H1 (cell line): ENCODE results near the gene STX5. TPM values are rescaled to one million over a fixed set of nuclear protein-coding genes. Genes with fewer than 3 reads are reported as not detected.
A peak's percentile ranks its signal among the peaks of the same experiment; 100 is the strongest.

Experiments used
- CTCF ChIA-PET: fragments of 300-600 bp; sonication (Branson Sonifier 250); formaldehyde crosslinking; loops from one replicate; lab custom pipeline; 2021; ENCODE audit not compliant: partially characterized antibody; lab: Charles Lee
- POLR2A ChIA-PET: fragments of 300-600 bp; sonication (Branson Sonifier 250); formaldehyde crosslinking; loops from one replicate; lab custom pipeline; 2021; ENCODE audit warnings: inconsistent platforms; ENCODE audit not compliant: partially characterized antibody; lab: Charles Lee
- DNase-seq, 2 experiments: peaks; one replicate each; pipeline versions ENCODE4 v3.0.0 to v3.0.0-alpha.2; 2010 to 2022; ENCODE audit warnings: low spot score in 2 of 2, low read depth in 1 of 2, mixed read lengths in 1 of 2
- FAIRE-seq: peaks from 2 replicates; lab custom pipeline; 2011; peaks lifted over from hg19 to GRCh38; lab: Jason Lieb, UNC
- H2AFZ ChIP-seq: 2 replicates; pipeline ENCODE4 v1.8.1; 2012; ENCODE audit warnings: low read length, inconsistent platforms
- H2AK5ac ChIP-seq: 2 replicates; pipeline ENCODE4 v1.6.1; 2013; ENCODE audit warnings: low read depth, low read length
- H2BK120ac ChIP-seq: replicated peaks from 2 replicates; pipeline ENCODE3; 2013; ENCODE audit warnings: low read depth, low read length, inconsistent platforms
- H2BK12ac ChIP-seq: 2 replicates; pipeline ENCODE4 v1.6.1; 2013; ENCODE audit warnings: low read depth, low read length
- H2BK15ac ChIP-seq: 2 replicates; pipeline ENCODE4 v1.6.1; 2013; ENCODE audit warnings: low read length
- H2BK20ac ChIP-seq: 2 replicates; pipeline ENCODE4 v1.6.1; 2013; ENCODE audit warnings: low read length
- H2BK5ac ChIP-seq: 2 replicates; pipeline ENCODE4 v1.6.1; 2013; ENCODE audit warnings: low read depth, low read length
- H3K14ac ChIP-seq: 2 replicates; pipeline ENCODE4 v1.6.1; 2013; ENCODE audit warnings: inconsistent platforms; ENCODE audit not compliant: insufficient read length
- H3K18ac ChIP-seq: 2 replicates; pipeline ENCODE4 v1.6.1; 2013; ENCODE audit warnings: low read length; ENCODE audit errors: extremely low read depth
- H3K23ac ChIP-seq: 2 replicates; pipeline ENCODE4 v1.6.1; 2013; ENCODE audit warnings: inconsistent platforms; ENCODE audit not compliant: insufficient read length
- H3K23me2 ChIP-seq: 2 replicates; pipeline ENCODE4 v1.6.1; 2013; ENCODE audit warnings: low read depth, low read length
- H3K27ac ChIP-seq: 2 replicates; pipeline ENCODE4 v1.6.1; 2011; ENCODE audit warnings: low read depth, low read length, inconsistent platforms
- H3K27me3 ChIP-seq, 4 experiments: replicated peaks in 1 of 4; 1 replicate in 1 of 4; 2 replicates in 3 of 4; pipeline versions ENCODE4 v1.6.1 to v1.8.1; 2011 to 2013; ENCODE audit warnings: low read length in 3 of 4, mild to moderate bottlenecking in 3 of 4, inconsistent platforms in 2 of 4, mixed read lengths in 2 of 4, moderate library complexity in 1 of 4; ENCODE audit not compliant: control insufficient read depth in 3 of 4, insufficient read depth in 3 of 4; ENCODE audit errors: extremely low read depth in 1 of 4
- H3K36me3 ChIP-seq, 4 experiments: 2 replicates each; pipeline versions ENCODE4 v1.6.1 to v1.8.1; 2011 to 2013; ENCODE audit warnings: mild to moderate bottlenecking in 4 of 4, low read length in 3 of 4, moderate library complexity in 2 of 4, control low read depth in 1 of 4, inconsistent platforms in 1 of 4; ENCODE audit not compliant: insufficient read depth in 4 of 4, control insufficient read depth in 2 of 4
- H3K4ac ChIP-seq: replicated peaks from 2 replicates; pipeline ENCODE3; 2013; ENCODE audit warnings: low read length, low read depth, mixed read lengths, inconsistent platforms; ENCODE audit not compliant: insufficient read length
- H3K4me1 ChIP-seq, 4 experiments: replicated peaks in 1 of 4; 1 replicate in 1 of 4; 2 replicates in 3 of 4; pipeline versions ENCODE4 v1.6.1 to v1.8.1; 2011 to 2013; ENCODE audit warnings: low read length in 3 of 4, inconsistent platforms in 2 of 4, mixed read lengths in 1 of 4; ENCODE audit not compliant: insufficient read depth in 4 of 4, control insufficient read depth in 3 of 4
- H3K4me2 ChIP-seq, 2 experiments: 2 replicates each; pipeline versions ENCODE4 v1.6.1 to v1.8.1; 2011 to 2013; ENCODE audit warnings: low read depth in 2 of 2, low read length in 2 of 2, control low read depth in 1 of 2, inconsistent platforms in 1 of 2, mild to moderate bottlenecking in 1 of 2; ENCODE audit not compliant: insufficient read depth in 1 of 2
- H3K4me3 ChIP-seq, 4 experiments: fragments of 200-600, 300-600 bp in 1 of 4; sonication (generic), shearing (Covaris generic), sonication (Bioruptor Twin) in 1 of 4; 2 replicates each; pipeline versions ENCODE4 v1.5.1 to v1.8.1; 2011 to 2016; ENCODE audit warnings: low read length in 4 of 4, low read depth in 3 of 4, control low read depth in 2 of 4, inconsistent platforms in 2 of 4, mild to moderate bottlenecking in 2 of 4, mixed read lengths in 1 of 4, moderate library complexity in 1 of 4; ENCODE audit not compliant: insufficient read depth in 2 of 4; ENCODE audit errors: extremely low read depth in 1 of 4
- H3K56ac ChIP-seq: replicated peaks from 2 replicates; pipeline ENCODE3; 2013; ENCODE audit warnings: low read depth, mild to moderate bottlenecking, mixed read lengths, low read length, inconsistent platforms; ENCODE audit not compliant: insufficient read length
- H3K79me1 ChIP-seq: 2 replicates; pipeline ENCODE4 v1.6.1; 2013; ENCODE audit warnings: low read depth, low read length, control low read depth
- H3K79me2 ChIP-seq, 2 experiments: 2 replicates each; pipeline versions ENCODE4 v1.6.1 to v1.8.1; 2012 to 2013; ENCODE audit warnings: low read length in 2 of 2, mild to moderate bottlenecking in 2 of 2, inconsistent platforms in 1 of 2; ENCODE audit not compliant: insufficient read depth in 2 of 2, control insufficient read depth in 1 of 2
- H3K9ac ChIP-seq, 4 experiments: replicated peaks in 1 of 4; 1 replicate in 1 of 4; 2 replicates in 3 of 4; pipeline versions ENCODE4 v1.6.1 to v1.8.1; 2011 to 2013; ENCODE audit warnings: low read depth in 3 of 4, low read length in 3 of 4, control low read depth in 2 of 4, mild to moderate bottlenecking in 2 of 4, moderate library complexity in 2 of 4, inconsistent platforms in 1 of 4; ENCODE audit errors: extremely low read depth in 1 of 4
- H3K9me3 ChIP-seq, 2 experiments: 2 replicates each; pipeline versions ENCODE4 v1.6.1 to v1.8.1; 2012 to 2013; ENCODE audit warnings: mild to moderate bottlenecking in 2 of 2, moderate library complexity in 2 of 2, control low read depth in 1 of 2, inconsistent platforms in 1 of 2, low read depth in 1 of 2, low read length in 1 of 2, mixed read lengths in 1 of 2; ENCODE audit not compliant: insufficient read depth in 2 of 2
- H4K20me1 ChIP-seq, 2 experiments: replicated peaks in 1 of 2; 2 replicates each; pipeline versions ENCODE3 to v1.8.1; 2011 to 2013; ENCODE audit warnings: inconsistent platforms in 2 of 2, low read length in 2 of 2, mild to moderate bottlenecking in 1 of 2; ENCODE audit not compliant: insufficient read depth in 2 of 2, control insufficient read depth in 1 of 2
- H4K5ac ChIP-seq: 2 replicates; pipeline ENCODE4 v1.6.1; 2013; ENCODE audit warnings: low read length, low read depth, mixed read lengths, inconsistent platforms; ENCODE audit not compliant: insufficient read length
- H4K8ac ChIP-seq: 2 replicates; pipeline ENCODE4 v1.8.0; 2013; ENCODE audit warnings: mild to moderate bottlenecking, moderate library complexity, low read length, inconsistent platforms; ENCODE audit not compliant: insufficient read depth; ENCODE audit errors: extremely low read depth
- H4K91ac ChIP-seq: replicated peaks from 2 replicates; pipeline ENCODE3; 2013; ENCODE audit warnings: low read length, mixed read lengths, inconsistent platforms; ENCODE audit not compliant: insufficient read length
- CTCF ChIP-seq, 3 experiments: IDR thresholded peaks; 1 replicate in 2 of 3; 2 replicates in 1 of 3; pipeline versions ENCODE4 v1.5.1 to v1.6.1; 2011; ENCODE audit warnings: low read length in 3 of 3, mild to moderate bottlenecking in 3 of 3, inconsistent platforms in 2 of 3, low read depth in 1 of 3, moderate library complexity in 1 of 3; ENCODE audit not compliant: insufficient read depth in 1 of 3; ENCODE audit errors: control extremely low read depth in 1 of 3
- KDM4A ChIP-seq: IDR thresholded peaks from one replicate; pipeline ENCODE4 v1.7.1; 2012; ENCODE audit warnings: low read depth, mild to moderate bottlenecking, moderate library complexity, low read length, inconsistent platforms; ENCODE audit not compliant: severe bottlenecking
- RXRA ChIP-seq: IDR thresholded peaks from 2 replicates; pipeline ENCODE4 v1.6.1; 2011; ENCODE audit warnings: low read depth, mild to moderate bottlenecking, low read length, moderate library complexity; ENCODE audit not compliant: insufficient read depth
- WGBS, 2 experiments: shearing (Covaris generic) in 1 of 2; methylation state at CpG; one replicate each; pipeline versions ENCODE4 v1.1.6 to v1.1.7; 2013 to 2015; ENCODE audit warnings: low lambda C conversion rate in 2 of 2, mixed read lengths in 2 of 2, inconsistent platforms in 1 of 2, low coverage in 1 of 2, missing lambda C conversion rate in 1 of 2; ENCODE audit not compliant: insufficient replicate concordance in 2 of 2, insufficient coverage in 1 of 2, insufficient read length in 1 of 2; ENCODE audit errors: extremely low coverage in 1 of 2, missing lambda C conversion rate in 1 of 2; 5-methylcytosine and 5-hydroxymethylcytosine counted together
- long read RNA-seq, 2 experiments: library from RNA in 1 of 2; library from capped mRNA in 1 of 2; stranded (forward); transcript quantifications; one replicate each; pipeline ENCODE4 v2.0.0, GENCODE V29; 2021; ENCODE audit warnings: inconsistent platforms in 1 of 2
- polyA minus RNA-seq, 3 experiments: library from RNA; depleted of rRNA, polyadenylated mRNA; stranded (reverse); fragments of >200 nt; gene quantifications; 1 replicate in 2 of 3; 2 replicates in 1 of 3; pipeline ENCODE4 v1.2.3, GENCODE V29; 2011
- polyA plus RNA-seq, 7 experiments: library from polyadenylated mRNA; depleted of rRNA in 3 of 7; stranded (reverse) in 5 of 7; unstranded in 2 of 7; fragments of >200 nt in 5 of 7; fragments of 200-250 nt in 2 of 7; gene quantifications; 1 replicate in 5 of 7; 2 replicates in 1 of 7; 4 replicates in 1 of 7; pipeline versions ENCODE4 v1.2.1 to v1.2.3, GENCODE V29; 2011 to 2013; ENCODE audit warnings: missing spikeins in 2 of 7, mixed read lengths in 2 of 7
- total RNA-seq: library from RNA; stranded (reverse); fragmentation: NEBNext Ultra II Directional; extraction: Animal tissue kit (Norgen Biotek cat#: 25700); gene quantifications from 2 replicates; pipeline ENCODE4 v1.2.1, GENCODE V29; 2021

The STX5 gene, protein sequence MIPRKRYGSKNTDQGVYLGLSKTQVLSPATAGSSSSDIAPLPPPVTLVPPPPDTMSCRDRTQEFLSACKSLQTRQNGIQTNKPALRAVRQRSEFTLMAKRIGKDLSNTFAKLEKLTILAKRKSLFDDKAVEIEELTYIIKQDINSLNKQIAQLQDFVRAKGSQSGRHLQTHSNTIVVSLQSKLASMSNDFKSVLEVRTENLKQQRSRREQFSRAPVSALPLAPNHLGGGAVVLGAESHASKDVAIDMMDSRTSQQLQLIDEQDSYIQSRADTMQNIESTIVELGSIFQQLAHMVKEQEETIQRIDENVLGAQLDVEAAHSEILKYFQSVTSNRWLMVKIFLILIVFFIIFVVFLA
- total RNA-seq (24.2 and 25.3 TPM in 2 replicates), polyA plus RNA-seq (2011; rRNA removed) (23.4 and 28.5 TPM in 2 replicates), polyA minus RNA-seq (2011; rRNA and poly(A)+ RNA removed) (34.6 and 35.5 TPM in 2 replicates)
- 25.1 TPM for polyA plus RNA-seq (2011; cell fraction: cytosol; rRNA removed)
- 24.0 TPM for polyA plus RNA-seq (2011; cell fraction: nucleus; rRNA removed)
- 25.6 to 34.1 TPM (median 29.2 TPM) in 4 replicates for polyA plus RNA-seq (2012, experiment 1 of 2)
- 28.3 TPM for polyA plus RNA-seq (2012, experiment 2 of 2)
- 15.6 TPM for polyA plus RNA-seq (2013, experiment 1 of 2)
- 15.0 TPM for polyA plus RNA-seq (2013, experiment 2 of 2)
- 13.8 TPM for polyA minus RNA-seq (2011; cell fraction: cytosol; rRNA and poly(A)+ RNA removed)
- polyA minus RNA-seq (2011; cell fraction: nucleus; rRNA and poly(A)+ RNA removed), result 15.9 TPM
- long read RNA-seq, experiment 1, transcript STX5-201 (11 exons, 1,794 nt), result major isoform, 13 of 27 reads
- long read RNA-seq, experiment 1, partial matches to known transcripts, result 8 of 27 reads
- long read RNA-seq, experiment 1, other reads (novel, unspliced or antisense), result 6 of 27 reads
- long read RNA-seq, experiment 2, transcript STX5-201 (11 exons, 1,794 nt), result major isoform, 42 of 54 reads
- long read RNA-seq, experiment 2, partial matches to known transcripts, result 6 of 54 reads
- long read RNA-seq, experiment 2, other reads (novel, unspliced or antisense), result 5 of 54 reads

- H3K56ac ChIP-seq, result peak within 1 kb of the TSS; percentile 65
- no peaks in the 10 kb centered on the region for H3K27me3 ChIP-seq
- peak within 1 kb of the TSS; percentile 88 to 97 for H3K4me2 ChIP-seq
- peak within 1 kb of the TSS; percentile 99 for H4K8ac ChIP-seq
- no peak within 1 kb of the TSS for H2BK15ac ChIP-seq
- peak within 1 kb of the TSS; percentile 76 to 94 (median 92) for H3K4me3 ChIP-seq
- DNase-seq (peak; percentile 96 to 99), FAIRE-seq (peak; percentile 32)
- H3K9ac ChIP-seq, result peak within 1 kb of the TSS; percentile 88 to 92 (median 90)
- 1% methylated on average over 57 of the region's 65 CpGs; no CpG with 5 or more reads in 1 of the 2 experiments for WGBS, 2 experiments
- no peak within 1 kb of the TSS for H2BK120ac ChIP-seq
- peaks cover 7% of the 10 kb centered on the region for H3K23me2 ChIP-seq
- peaks cover 0 to 17% (median 2%) of the 10 kb centered on the region in 4 experiments; a peak in 2 of 7 replicates for H3K4me1 ChIP-seq
- no peak within 1 kb of the TSS for H3K4ac ChIP-seq
- peak within 1 kb of the TSS; percentile 21; the same call in 1 of the 2 replicates for H2AFZ ChIP-seq
- POLR2A ChIA-PET, result interaction anchor here (0.6 to 13.8 kb wide), 44 partner anchors 9 to 1808 kb away, joined by 3 to 398 read pairs (median 5); partner anchors contain the start of genes BSCL2, C11orf98, CSKMT and EEF1G
- peaks cover 10% of the 10 kb centered on the region for H3K79me1 ChIP-seq
- H2BK20ac ChIP-seq, result no peak within 1 kb of the TSS
- H4K20me1 ChIP-seq, result peaks cover 5 to 11% of the 10 kb centered on the region in 2 experiments
- peak within 1 kb of the TSS; percentile 90 for H3K18ac ChIP-seq
- H2AK5ac ChIP-seq, result no peak within 1 kb of the TSS
- CTCF ChIA-PET, result interaction anchor here (0.6 to 1.4 kb wide), 5 partner anchors 9 to 56 kb away, joined by 4 to 7 read pairs (median 5); no protein-coding TSS in a partner anchor
- no peaks in the 10 kb centered on the region for H3K9me3 ChIP-seq
- H3K36me3 ChIP-seq, result peaks cover 24 to 39% (median 37%) of the 10 kb centered on the region in 4 experiments
- peak within 1 kb of the TSS; percentile 59 for H4K91ac ChIP-seq
- H3K27ac ChIP-seq, result peak within 1 kb of the TSS; percentile 95
- H3K14ac ChIP-seq, result no peak within 1 kb of the TSS
- H3K23ac ChIP-seq, result no peak within 1 kb of the TSS
- H2BK5ac ChIP-seq, result peak within 1 kb of the TSS; percentile 84; the same call in 1 of the 2 replicates
- no peak within 1 kb of the TSS for H2BK12ac ChIP-seq
- H4K5ac ChIP-seq, result peak within 1 kb of the TSS; percentile 75
- peaks cover 7 to 25% of the 10 kb centered on the region in 2 experiments; a peak in 3 of 4 replicates for H3K79me2 ChIP-seq
- TF ChIP-seq CTCF (IDR thresholded peaks at IDR 0.05; ENCODE audit: control extremely low read depth in 1 of 3, insufficient read depth in 1 of 3, low read depth in 1 of 3, low read length in 3 of 3), result no peak
- no peak for TF ChIP-seq RXRA
- TF ChIP-seq KDM4A, result peak; percentile 13
Measured at GRCh38 chr11:62831520-62832335, at the start of gene STX5. Gene STX5 (minus strand): TSS chr11:62832051. CDS start chr11:62831243, 808 bp downstream.
